HG03469 (cell line): ENCODE data around the gene BTBD9.
"Not testable (repeated sequence)": the region's sequence is repeated elsewhere in the genome, so short reads cannot be mapped to it uniquely, and the experiment has no call there.

Experiments
- ATAC-seq: cut with Tn5 transposase; IDR thresholded peaks from one replicate; pipeline ENCODE4 v1.9.1; 2021; ENCODE audit warnings: mild to moderate bottlenecking, moderate library complexity, moderate number of reproducible peaks; ENCODE audit not compliant: unreplicated experiment

BTBD9 gene

GRCh38 chr6:38650207-38650752 is 10.6 kb upstream of the BTBD9 start:
- ATAC-seq: no peak

DNA sequence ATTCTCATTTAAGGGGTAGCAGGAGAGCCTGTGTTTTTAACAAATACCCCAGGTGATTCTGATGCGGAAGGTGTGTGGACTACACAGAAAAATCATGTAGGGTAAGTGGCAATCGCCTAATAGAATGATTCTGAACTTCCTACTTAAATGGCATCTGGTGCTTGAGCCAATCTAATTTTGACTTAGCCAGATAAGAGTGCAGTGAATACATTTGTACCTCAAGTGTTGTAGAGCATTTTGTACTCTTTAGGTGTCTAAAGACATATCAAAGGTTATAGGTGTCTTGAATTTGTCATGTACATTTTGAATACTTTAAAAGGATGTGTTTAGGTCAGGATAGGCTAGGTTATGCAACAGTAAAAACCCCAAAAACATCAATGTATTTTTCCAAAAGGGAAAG is 10.0 kb upstream of the BTBD9 start:
- no peak for ATAC-seq

- no peak for ATAC-seq
Observed at GRCh38 chr6:38648629-38649028, 8.9 kb upstream of the BTBD9 start.

DNA sequence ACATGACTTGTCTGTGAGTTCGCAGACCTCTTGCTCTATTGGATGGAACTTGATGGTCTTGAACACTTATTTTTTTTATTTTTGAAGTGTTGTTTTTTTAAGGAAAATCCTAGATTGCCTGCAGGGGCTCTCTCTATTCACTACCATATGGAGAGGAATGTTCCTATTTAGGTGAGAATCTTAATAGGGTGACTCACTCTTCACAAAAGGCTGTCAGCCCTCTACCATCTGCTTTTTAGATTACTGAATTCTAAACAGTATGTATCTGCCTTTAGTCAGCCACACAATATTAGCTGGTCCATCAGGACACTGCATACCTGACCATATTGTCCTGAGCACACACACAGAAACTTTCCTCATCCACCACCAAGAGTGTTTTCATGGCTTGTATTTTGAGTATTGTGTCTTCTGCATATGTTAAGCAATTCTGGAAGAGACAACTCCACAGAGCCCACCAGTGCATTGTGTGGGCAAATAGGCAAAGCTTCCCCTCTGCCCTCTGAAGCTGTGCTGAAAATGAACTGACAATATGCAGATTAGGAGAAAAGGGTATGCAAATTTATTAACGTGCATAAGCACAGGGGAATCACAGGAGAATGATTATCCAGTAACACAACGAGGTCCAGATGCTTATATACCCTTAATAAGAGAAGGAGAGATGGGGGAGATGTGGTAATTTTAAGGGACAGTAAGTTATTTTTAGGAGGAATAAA is 6.6 kb upstream of the BTBD9 start:
- ATAC-seq: no peak

- no peak for ATAC-seq
Observed at GRCh38 chr6:38644951-38645350, 5.2 kb upstream of the BTBD9 start.

- no peak for ATAC-seq
Observed at GRCh38 chr6:38640216-38640909, 634 bp upstream of the BTBD9 start.

GRCh38 chr6:38638941-38639497 is 710 bp downstream of the BTBD9 start:
- peak; percentile 10 for ATAC-seq

DNA sequence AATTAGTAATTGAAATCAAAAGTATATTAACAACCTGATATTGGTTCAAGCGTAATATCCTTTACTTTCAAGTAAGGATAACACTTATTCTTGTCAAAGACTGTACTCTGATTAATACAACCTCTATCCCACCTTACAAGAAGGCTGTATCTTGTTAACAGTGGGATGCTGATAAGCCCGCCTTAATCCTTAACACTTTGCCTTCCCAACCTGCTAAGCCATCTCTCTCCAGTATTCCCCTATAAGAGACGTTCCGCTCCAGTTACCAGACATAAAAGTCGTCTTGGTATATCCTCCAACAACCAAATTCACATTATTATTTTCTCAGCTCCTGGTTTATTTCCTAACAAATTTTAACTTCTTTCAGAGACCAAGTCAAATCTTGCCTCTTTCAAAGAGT is 2.0 kb downstream of the BTBD9 start:
- ATAC-seq: no peak

DNA sequence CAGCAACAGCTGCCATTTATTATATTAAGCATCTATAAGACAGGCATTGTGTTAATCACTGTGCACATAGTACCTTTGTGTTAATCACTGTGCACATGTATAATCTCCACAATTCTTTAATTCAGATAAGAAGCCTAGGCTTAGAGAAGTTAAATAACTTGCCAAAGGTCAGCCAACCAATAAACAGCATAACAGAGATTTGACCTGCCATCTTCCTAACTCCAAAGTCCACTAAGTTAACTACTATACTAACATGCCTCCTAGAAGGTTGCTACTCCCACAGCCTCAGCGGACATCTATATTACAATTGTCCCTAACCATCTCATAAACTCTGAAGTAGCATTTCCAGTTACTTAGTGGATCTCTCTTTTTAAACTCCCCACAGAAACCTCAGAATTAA is 3.7 kb downstream of the BTBD9 start:
- ATAC-seq: no peak

DNA sequence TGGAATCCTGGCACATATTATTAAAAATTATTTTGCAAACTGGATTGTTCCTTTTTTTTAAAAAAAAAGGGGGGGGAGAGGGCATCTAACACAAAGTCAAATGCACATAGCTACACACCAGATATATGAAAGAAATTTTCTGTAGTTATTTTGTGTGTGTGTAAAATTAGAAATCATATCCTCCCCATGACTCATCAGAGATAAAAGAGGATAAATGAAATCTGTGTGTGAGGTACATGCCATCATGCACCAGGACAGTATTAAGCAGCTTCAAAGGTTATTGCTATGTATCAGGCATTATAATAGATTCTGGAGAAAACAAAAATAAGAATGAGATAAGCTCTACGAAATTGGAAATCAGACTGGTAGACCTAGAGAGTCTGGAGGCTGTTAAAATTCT is 5.2 kb downstream of the BTBD9 start:
- no peak for ATAC-seq

DNA sequence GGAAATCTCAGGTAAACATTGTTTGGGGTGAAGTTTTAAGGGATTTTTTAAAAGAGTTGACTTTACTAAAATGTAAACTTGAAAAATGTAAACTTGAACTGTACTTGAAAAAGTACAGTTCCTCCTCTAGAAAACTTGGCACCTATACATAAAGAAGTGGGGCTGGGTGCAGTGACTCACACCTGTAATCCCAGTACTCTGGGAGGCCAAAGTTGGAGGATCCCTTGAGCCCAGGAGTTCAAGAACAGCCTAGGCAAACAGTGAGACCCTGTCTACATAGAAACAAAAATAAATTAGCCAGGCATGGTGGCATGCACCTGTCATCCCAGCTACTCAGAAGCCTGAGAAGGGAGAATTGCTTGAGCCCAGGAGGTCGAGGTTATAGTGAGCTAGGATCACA is 7.2 kb downstream of the BTBD9 start:
- no peak for ATAC-seq

GRCh38 chr6:38631186-38631783 is 8.4 kb downstream of the BTBD9 start:
- no peak for ATAC-seq

DNA sequence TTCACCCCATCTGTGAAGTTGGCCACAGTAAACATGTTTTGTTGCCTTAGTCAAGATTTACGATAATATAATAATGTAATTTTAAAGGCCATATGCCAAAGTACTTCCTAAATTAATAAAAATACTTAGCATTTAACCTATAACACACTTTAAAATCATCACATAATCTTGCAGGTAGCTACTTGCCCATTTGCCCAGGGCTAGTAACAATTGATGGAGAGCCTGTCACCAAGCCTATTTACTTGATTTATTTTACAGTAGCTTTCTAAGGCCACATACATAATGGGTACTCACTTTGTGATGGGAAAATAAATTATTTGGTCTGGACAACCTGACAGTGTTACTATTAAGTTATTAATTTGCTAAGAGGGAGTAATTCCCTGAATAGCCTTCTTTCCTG is 14.5 kb downstream of the BTBD9 start:
- no peak for ATAC-seq

DNA sequence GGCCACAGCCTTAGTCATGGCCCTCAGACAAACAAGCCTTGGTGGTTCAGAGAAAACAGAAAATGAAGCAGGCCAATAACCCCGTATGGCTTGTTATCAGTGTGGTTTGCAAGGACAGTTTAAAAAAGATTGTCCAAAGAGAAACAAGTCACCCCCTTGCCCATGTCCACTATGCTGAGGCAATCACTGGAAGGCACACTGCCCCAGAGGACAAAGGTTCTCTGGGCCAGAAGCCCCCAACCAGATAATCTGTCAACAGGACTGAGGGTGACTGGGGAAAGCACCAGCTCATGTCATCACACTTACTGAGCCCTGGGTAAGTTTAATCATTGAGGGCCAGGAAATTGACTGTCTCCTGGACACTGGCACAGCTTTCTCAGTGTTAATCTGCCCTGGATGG is 20.4 kb downstream of the BTBD9 start:
- ATAC-seq: not testable (repeated sequence)

DNA sequence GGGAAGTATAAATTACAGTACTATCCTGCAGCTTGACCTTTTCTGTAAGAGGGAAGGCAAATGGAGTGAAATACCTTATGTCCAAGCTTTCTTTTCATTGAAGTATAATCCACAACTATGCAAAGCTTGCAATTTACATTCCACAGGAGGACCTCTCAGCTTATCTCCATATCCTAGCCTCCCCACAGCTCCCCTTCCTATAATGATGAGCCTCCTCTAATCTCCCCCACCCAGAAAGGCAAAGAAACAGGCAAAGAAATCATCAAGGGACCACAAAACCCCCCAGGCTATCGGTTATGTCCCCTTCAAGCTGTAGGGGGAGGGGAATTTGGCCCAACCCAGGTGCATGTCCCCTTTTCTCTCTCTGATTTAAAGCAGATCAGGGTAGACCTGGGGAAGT is 21.4 kb downstream of the BTBD9 start:
- ATAC-seq: not testable (repeated sequence)

DNA sequence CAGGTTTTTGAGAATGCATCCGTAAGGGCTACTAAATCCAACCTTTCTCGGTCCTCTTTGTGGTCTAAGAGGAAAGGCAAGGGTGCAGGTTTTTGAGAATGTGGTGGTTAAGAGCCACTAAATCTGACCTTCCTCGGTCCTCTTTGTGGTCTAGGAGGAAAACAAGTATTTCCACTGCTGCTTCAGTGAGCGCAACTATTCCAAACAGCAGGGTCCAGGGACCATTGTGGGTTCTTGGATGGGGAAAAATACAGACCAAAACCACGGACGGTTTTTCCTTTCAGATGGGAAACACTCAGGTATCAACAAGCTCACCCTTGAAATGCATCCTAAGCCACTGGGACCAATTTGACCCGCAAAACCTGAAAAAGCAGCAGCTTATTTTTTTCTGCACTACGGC is 21.9 kb downstream of the BTBD9 start:
- ATAC-seq: no peak

DNA sequence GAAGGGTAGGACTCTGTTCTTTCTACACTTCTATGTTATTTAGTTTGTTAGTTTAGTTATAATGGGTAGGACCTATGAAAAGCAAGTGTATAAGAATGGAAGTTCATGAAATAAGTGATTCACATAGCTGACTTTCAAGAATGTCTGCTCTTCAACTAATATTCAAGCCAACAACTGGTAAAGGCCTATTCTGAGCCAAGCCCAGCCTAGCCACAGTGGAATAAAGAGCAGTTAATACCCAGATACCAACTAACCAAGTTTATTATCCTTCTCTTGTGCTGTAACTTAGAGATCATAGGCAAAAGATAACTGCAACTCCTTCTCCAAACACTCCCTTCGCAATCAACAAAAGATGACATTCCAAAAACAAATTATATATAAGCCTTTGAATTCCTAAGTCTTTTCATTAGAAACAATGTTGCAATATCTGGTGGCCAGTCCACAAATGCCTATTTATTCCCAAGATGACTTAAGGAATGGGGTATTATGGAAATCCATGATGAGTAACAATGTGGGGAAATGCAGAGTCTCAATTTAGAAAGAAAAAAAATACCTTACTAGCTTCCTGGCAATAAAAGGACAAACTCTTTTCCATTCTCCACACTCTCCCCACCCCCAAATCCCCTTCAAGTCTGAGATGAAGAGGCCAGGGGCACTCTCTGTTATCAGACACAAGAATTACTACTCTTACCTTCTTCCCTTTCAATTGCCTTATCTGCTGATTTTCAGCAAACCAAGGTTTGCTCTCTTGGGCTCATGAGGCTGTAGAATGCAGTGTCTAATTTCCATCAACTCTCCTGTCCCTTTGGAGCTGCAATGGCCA is 27.4 kb downstream of the BTBD9 start:
- no peak for ATAC-seq

DNA sequence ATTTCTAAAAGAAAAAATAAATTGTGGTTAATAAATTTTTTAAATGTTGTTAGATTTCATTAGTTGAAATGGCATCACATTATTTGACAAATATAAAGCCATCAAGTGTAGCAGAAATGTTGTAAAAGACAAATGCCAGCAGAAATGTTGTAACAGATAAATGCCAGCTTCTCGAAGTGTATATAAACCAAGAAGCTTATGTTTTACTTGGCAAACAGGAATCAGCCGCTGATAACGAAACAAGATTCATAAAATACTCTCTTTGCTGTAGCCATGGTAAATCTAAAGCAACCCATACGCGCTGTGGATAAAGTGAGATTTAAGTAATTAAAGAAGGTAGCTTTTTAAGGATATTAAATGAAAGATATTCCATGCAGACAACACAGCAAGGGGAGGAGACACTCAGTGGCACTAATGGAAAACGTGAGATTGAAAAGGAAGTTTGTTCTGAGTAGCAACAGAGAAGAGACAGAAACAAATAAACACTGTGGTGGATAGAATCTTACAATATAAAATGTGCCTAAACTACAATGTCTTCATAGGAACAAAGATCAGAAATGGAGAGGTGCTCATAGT is 29.6 kb downstream of the BTBD9 start:
- no peak for ATAC-seq

GRCh38 chr6:38604700-38605099 is 35.0 kb downstream of the BTBD9 start:
- no peak for ATAC-seq

DNA sequence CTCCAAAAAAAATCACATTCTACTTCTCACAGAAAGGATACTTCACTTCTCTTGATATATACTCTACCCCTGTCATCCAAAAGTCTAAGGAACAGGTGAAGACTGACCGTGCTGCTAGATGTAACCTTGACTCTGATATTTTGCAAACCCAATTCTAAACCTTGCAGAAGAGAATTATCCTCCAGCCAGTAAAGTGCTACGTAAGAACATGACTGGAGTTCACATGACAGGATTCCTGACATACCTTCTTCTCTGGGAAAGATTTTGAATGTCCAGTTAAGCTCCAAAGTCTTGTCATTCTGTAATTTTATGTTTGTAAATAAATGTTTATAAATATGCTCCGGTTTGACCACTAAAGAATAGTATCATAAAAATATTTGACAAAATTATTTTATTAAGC is 35.8 kb downstream of the BTBD9 start:
- no peak for ATAC-seq
